GM18511 (cell line): Measurements from ENCODE around the gene WDHD1.
A peak's percentile ranks its signal among the peaks of the same experiment; 100 is the strongest.
"Not testable (repeated sequence)": the region's sequence is repeated elsewhere in the genome, so short reads cannot be mapped to it uniquely, and the experiment has no call there.

Source experiments
- ATAC-seq: cut with Tn5 transposase; IDR thresholded peaks from one replicate; pipeline ENCODE4 v1.9.1; 2021; ENCODE audit warnings: mild to moderate bottlenecking, moderate library complexity; ENCODE audit not compliant: unreplicated experiment

Gene WDHD1

DNA sequence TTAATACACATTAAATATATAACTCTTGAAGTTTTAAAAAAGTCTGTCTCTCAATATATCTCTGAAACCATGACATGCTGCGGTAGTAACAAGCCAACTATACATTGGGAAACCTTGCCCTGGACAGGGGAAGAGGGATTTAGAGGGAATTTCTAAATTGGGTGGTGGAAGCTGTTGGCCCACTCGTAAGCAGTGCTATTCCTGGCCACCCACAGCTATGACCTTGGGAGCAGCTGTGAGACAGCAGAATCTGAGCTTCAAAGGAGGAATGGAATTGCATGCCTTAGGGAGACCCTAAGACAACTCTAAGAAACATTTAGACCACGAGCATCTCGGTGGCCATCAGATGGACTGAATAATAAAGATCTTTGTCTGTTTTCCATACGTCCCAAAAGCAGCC is 108.5 kb downstream of the WDHD1 start:
- no peak for ATAC-seq

GRCh38 chr14:54916101-54916500 is 110.8 kb downstream of the WDHD1 start:
- no peak for ATAC-seq

- ATAC-seq: no peak
These were observed 116.9 kb downstream of the WDHD1 start for GRCh38 chr14:54909817-54910558.

DNA sequence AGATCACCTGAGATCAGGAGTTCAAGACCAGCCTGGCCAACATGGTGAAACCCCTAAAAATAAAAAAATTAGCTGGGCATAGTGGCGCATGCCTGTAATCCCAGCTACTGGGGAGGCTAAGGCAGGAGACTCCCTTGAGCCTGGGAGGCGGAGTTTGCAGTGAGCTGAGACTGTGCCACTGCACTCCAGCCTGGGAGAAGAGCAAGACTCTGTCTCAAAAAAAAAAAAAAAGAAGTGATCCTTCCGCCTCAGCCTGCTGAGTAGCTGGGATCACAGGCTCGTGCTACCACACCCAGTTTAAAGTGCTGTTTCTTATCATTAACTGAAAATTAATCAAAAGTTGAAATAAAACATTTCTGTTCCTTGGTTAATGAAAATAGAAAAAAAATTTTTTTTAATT is 117.9 kb downstream of the WDHD1 start:
- not testable (repeated sequence) for ATAC-seq

DNA sequence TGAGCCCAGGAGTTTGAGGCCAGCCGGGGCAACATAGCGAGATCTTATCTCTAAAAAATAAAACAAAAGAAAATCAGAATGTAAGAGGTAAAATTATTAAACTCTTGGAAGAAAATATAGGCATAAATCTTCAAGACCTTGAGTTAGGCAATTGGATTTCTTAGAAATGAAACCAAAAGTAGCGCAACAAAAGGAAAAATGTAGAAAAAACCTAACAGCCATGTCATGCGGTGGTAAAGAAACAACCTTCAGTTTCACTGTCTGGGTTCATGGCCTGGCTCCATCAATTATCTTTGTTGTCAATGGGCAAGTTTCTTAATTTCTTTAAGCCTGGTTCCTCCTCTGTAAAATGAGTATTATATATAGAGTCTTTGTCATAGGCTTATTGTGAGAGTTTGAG is 118.7 kb downstream of the WDHD1 start:
- no peak for ATAC-seq

DNA sequence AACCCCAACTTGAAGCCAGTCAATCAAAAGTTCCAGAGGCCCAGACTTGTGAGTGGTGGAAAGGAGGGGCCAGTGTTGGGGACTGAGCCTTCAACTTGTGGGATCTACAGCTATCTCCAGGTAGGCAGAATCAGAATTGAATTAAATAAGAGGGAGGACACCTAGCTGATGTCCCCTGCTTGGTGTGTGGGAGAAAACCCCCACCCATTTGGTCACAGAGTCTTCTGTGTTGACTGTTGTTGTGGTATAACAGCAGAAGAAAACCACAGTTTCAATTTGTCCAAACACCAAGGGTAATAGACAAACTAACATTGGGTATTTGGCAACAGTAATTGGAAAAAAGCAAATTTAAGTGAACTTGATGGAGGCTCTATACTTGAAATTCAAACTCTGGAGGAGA is 120.8 kb downstream of the WDHD1 start:
- ATAC-seq: no peak

- peak; percentile 87 for ATAC-seq
These were observed 124.1 kb downstream of the WDHD1 start, which contains the start of gene GCH1 for GRCh38 chr14:54902521-54903420. Gene GCH1, minus strand, starts transcription at chr14:54902826. Its CDS starts 163 bp downstream, at chr14:54902663.

- peak; percentile 58 for ATAC-seq
These were observed 124.8 kb downstream of the WDHD1 start for GRCh38 chr14:54902143-54902520.

DNA sequence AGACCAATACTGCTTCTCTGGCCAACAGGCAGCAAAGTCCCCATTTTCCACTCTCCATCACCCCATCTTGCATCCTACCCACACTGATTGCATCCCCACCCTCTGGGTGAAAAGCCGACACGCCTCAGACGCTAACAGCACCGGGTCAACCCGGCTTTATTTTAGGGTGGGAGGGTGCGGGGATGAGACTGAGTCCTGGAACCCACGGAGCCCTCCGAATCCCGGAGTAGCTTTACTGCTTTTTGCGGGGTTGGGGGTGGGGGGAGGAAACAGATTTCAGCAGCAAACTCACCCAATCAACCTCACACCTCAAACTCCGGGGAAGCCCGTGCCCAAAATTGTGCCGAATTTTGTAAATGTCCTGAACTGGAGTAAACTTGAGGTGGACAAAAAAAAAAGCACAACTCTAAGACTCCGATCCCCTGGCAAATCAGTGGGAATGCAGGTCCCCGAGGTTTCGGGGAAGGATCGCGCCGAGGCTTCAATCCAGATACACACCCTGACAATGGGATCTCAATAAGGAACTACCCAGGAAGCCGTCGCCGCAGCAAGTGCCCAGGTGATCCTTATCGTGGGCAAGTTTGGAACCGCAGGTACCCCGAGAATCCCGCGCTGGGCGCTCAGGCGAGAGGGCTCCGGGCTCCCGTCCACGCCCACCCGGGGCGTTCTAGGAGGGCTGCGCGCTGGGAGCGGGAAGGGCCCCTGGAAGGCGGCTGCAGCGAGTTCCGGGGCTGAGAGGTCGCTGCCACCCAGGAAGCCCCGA is 125.3 kb downstream of the WDHD1 start:
- ATAC-seq: no peak

GRCh38 chr14:54899573-54899972 is 127.3 kb downstream of the WDHD1 start:
- no peak for ATAC-seq

GRCh38 chr14:54897809-54898555 is 128.9 kb downstream of the WDHD1 start:
- ATAC-seq: not testable (repeated sequence)

GRCh38 chr14:54895683-54896082 is 131.2 kb downstream of the WDHD1 start:
- no peak for ATAC-seq

GRCh38 chr14:54894995-54895394 is 131.9 kb downstream of the WDHD1 start:
- ATAC-seq: no peak

DNA sequence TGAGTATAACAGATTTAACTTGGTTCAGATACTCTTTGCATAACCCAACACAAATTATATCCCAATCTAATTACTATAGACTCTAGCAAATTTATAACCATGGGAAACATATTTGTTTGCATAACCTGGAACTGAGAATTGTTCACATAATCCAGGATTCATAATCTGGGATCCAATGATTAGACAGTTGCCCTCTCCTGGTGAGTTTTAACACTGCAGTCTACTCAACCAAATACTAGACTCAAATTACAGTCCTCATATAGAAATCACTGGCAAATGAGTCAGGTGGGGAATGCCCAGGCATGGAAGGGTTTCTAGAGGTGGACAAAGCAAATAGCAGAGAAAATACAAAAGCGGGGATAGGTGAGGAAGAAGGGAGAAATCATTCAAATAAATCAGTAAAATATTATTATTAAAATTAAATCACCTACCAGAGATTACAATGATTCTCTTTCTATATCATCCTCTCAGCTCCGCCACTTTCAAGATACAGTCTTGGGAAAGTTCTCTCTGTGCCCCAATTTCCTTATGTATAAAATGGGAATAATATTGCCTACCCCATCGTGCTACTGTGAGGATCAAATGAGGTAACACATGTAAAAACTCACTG is 133.6 kb downstream of the WDHD1 start:
- ATAC-seq: peak; percentile 46

DNA sequence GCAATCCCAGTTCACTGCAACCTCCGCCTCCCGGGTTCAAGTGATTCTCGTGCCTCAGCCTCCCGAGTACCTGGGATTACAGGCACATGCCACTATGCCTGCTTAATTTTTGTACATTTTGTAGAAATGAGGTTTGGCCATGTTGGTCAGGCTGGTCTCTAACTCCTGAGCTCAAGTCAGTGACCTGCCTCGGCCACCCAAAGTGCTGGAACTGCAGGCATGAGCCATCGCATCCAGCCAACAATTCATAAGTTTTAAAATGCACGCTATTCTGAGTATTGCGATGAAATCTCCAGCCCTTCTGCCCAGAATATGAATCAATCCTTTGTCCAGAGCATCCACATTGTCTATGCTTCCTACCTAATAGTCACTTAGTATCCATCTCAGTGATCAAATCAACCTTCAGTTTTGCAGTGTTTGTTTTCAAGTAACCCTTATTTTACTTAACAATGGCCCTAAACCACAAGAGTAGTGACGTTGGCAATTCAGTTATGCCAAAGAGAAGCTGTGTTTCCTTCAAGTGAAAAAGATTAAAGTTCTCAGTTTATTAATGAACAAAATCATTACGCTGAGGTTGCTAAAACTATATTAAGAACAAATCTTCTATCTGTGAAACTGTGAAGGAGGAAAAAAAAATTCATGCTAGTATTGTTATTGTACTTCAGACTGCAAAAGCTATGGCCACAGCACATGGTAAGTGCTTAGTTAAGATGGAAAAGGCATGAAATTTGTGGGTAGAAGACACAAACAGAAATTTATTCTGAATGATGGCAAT is 135.2 kb downstream of the WDHD1 start:
- no peak for ATAC-seq

GRCh38 chr14:54890788-54891187 is 136.1 kb downstream of the WDHD1 start:
- peak; percentile 77 for ATAC-seq

GRCh38 chr14:54889919-54890318 is 137.0 kb downstream of the WDHD1 start:
- no peak for ATAC-seq
